Cardiac fibroblast (primary cell): ENCODE measurements around the gene C7orf25.
"Not testable (repeated sequence)": the region's sequence is repeated elsewhere in the genome, so short reads cannot be mapped to it uniquely, and the experiment has no call there.

Source experiments
- DNase-seq, 2 donors: peaks; one replicate each; pipeline versions ENCODE4 v3.0.0 to v3.0.0-alpha.2; 2010; ENCODE audit warnings: low read depth in 2 of 2
- H3K4me3 ChIP-seq, 2 donors: replicated peaks in 1 of 2; 1 replicate in 1 of 2; 2 replicates in 1 of 2; pipeline ENCODE4 v1.5.1; 2011; ENCODE audit warnings: low read depth in 2 of 2, low read length in 2 of 2, mild to moderate bottlenecking in 2 of 2, moderate library complexity in 1 of 2
- TF ChIP-seq, protein P1 (sequence below): IDR thresholded peaks from one replicate; pipeline ENCODE4 v1.5.1; 2011; ENCODE audit warnings: low read depth, mild to moderate bottlenecking, low read length, inconsistent platforms

C7orf25 gene

GRCh38 chr7:42886129-42886528 is 25.7 kb downstream of the C7orf25 start:
- DNase-seq: peak; percentile 32 to 36
- TF ChIP-seq, protein P1, sequence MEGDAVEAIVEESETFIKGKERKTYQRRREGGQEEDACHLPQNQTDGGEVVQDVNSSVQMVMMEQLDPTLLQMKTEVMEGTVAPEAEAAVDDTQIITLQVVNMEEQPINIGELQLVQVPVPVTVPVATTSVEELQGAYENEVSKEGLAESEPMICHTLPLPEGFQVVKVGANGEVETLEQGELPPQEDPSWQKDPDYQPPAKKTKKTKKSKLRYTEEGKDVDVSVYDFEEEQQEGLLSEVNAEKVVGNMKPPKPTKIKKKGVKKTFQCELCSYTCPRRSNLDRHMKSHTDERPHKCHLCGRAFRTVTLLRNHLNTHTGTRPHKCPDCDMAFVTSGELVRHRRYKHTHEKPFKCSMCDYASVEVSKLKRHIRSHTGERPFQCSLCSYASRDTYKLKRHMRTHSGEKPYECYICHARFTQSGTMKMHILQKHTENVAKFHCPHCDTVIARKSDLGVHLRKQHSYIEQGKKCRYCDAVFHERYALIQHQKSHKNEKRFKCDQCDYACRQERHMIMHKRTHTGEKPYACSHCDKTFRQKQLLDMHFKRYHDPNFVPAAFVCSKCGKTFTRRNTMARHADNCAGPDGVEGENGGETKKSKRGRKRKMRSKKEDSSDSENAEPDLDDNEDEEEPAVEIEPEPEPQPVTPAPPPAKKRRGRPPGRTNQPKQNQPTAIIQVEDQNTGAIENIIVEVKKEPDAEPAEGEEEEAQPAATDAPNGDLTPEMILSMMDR: peak; percentile 33
- H3K4me3 ChIP-seq: no peak overlapping the region

DNA sequence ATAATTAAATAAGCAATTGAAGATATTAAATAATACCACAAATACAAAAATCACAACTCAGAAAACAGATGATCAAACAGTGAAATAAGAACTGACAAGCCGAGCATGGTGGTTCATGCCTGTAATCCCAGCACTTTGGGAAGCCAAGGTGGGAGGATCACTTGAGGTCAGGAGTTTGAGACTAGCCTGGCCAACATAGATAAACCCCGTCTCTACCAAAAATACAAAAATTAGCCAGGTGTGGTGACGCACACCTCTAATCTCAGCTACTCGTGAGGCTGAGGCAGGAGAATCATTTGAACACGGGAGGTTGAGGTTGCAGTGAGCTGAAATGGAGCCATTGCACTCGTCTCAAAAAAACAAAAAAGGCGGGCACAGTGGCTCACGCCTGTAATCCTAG is 26.7 kb downstream of the C7orf25 start:
- DNase-seq, H3K4me3 ChIP-seq: not testable (repeated sequence)

DNA sequence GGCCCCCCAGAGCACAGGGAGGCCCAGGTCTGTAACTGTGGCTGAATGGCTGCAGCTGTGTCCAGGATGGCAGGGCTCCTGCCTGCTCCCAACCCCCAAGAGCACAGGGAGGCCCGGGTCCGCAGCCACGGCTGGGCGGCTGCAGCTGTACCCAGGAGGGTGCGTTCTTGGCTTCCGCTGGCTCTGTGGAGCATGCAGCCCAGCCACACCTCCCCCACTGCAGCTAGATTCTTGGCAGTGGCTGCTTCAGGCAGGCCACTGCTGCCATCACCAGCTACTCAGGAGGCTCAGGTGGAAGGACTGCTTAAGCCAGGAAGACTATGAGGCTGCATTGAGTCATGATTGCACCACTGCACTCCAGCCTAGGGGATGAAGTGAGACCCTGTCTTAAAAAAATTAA is 27.9 kb downstream of the C7orf25 start:
- TF ChIP-seq, protein P1: no peak
- no peak overlapping the region for H3K4me3 ChIP-seq
- DNase-seq: peak; percentile 46 to 55

GRCh38 chr7:42880392-42880791 is 31.5 kb downstream of the C7orf25 start:
- H3K4me3 ChIP-seq: no peak overlapping the region
- DNase-seq: no peak
- TF ChIP-seq, protein P1: no peak

DNA sequence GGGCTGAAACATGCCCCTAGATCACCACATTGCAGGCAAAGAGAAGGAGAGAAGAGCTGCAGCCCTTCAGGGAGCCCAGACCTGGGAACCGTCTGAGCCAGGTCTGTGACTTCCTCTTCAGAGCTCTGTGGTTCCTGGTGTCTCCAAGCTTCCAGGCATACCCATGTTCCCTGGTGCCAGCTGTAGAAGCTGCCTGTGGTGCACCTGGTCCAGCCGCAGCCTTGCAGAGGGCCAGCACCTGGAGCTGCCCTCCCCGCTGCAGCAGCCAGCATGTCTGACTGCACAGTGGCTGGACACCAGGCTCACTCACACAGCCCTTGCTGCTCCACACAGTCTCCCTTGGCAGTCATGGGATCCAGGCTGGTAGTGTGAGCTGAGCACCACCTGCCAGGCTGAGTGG is 33.6 kb downstream of the C7orf25 start:
- TF ChIP-seq, protein P1: no peak
- H3K4me3 ChIP-seq: no peak overlapping the region
- DNase-seq: no peak

GRCh38 chr7:42877862-42878261 is 34.0 kb downstream of the C7orf25 start:
- no peak for DNase-seq
- TF ChIP-seq, protein P1: no peak
- H3K4me3 ChIP-seq: no peak overlapping the region

DNA sequence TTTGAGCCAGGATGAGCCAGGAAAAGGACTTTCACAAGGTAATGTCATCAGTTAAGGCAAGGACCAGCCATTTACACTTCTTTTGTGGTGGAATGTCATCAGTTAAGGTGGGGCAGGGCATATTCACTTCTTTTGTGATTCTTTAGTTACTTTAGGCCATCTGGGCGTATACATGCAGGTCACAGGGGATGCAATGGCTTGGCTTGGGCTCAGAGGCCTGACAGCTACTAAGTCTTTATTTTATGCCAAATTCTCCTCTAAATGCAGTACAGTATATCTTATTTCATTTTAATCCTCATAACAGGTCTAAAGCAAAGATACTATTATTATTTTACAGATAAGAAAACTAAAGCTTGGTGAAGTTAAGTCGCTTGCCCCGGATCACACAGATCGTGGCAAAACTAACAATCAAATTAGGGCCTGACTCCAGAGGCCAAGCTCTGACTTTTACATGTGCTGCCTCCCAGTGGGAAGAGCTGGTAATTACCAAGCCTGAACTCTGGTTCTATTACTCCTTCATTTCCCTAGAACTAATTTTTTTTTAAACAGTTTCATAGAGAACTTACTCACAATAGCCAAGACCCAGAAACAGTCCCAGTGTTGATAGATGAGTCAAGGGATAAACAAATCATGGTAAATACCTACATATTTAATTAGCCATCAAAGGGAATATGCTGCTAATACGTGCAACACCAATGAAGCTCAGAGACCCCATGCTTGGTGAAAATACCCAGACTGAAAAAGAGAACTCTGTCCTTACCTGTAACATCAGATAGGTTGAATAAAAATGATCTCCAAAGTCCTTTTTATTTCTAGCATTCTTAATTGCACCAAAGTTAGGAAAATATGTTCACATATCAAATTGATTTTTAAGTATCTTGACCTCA is 35.4 kb downstream of the C7orf25 start:
- peak; percentile 74 to 75 for DNase-seq
- TF ChIP-seq, protein P1: peak; percentile 82
- no peak overlapping the region for H3K4me3 ChIP-seq
